EH (cell line): ENCODE results near the gene PTPRC.

Experiments
- DNase-seq: peaks from one replicate; pipeline ENCODE4 v3.0.0-alpha.2; 2015; ENCODE audit warnings: low read depth

The PTPRC gene

GRCh38 chr1:198701250-198701649, 62.4 kb downstream of the PTPRC start:
- DNase-seq, result no peak

GRCh38 chr1:198701766-198702539, 63.1 kb downstream of the PTPRC start:
- no peak for DNase-seq

- DNase-seq, result no peak
These were observed 70.1 kb downstream of the PTPRC start for GRCh38 chr1:198708761-198709525.

- no peak for DNase-seq
These were observed 73.0 kb downstream of the PTPRC start for GRCh38 chr1:198711837-198712236.

GRCh38 chr1:198713081-198713480, 74.2 kb downstream of the PTPRC start:
- peak; percentile 82 for DNase-seq

GRCh38 chr1:198714271-198714670, 75.4 kb downstream of the PTPRC start:
- DNase-seq, result no peak

GRCh38 chr1:198716051-198716450, 77.2 kb downstream of the PTPRC start:
- DNase-seq, result no peak

GRCh38 chr1:198717510-198717909, 78.7 kb downstream of the PTPRC start:
- no peak for DNase-seq

- no peak for DNase-seq
These were observed 84.3 kb downstream of the PTPRC start for GRCh38 chr1:198723127-198723526.

- DNase-seq, result peak; percentile 15
These were observed 86.2 kb downstream of the PTPRC start for GRCh38 chr1:198725090-198725489.

- DNase-seq, result peak; percentile 56
These were observed 87.6 kb downstream of the PTPRC start for GRCh38 chr1:198726455-198726854.

GRCh38 chr1:198729195-198729863, 90.5 kb downstream of the PTPRC start:
- DNase-seq, result no peak

GRCh38 chr1:198730952-198731351, 92.1 kb downstream of the PTPRC start:
- no peak for DNase-seq

- DNase-seq, result no peak
These were observed 95.6 kb downstream of the PTPRC start for GRCh38 chr1:198734323-198735008.

- DNase-seq, result peak; percentile 30
These were observed 102.9 kb downstream of the PTPRC start for GRCh38 chr1:198741744-198742143.

- no peak for DNase-seq
These were observed 108.3 kb downstream of the PTPRC start for GRCh38 chr1:198747127-198747526.

- peak; percentile 6 for DNase-seq
These were observed 110.4 kb downstream of the PTPRC start for GRCh38 chr1:198749279-198749678.

- no peak for DNase-seq
These were observed 111.2 kb downstream of the PTPRC start for GRCh38 chr1:198750081-198750480.

GRCh38 chr1:198751741-198752140, 112.9 kb downstream of the PTPRC start:
- no peak for DNase-seq

- DNase-seq, result peak; percentile 31
These were observed 115.8 kb downstream of the PTPRC start for GRCh38 chr1:198754670-198755069.

- no peak for DNase-seq
These were observed 116.9 kb downstream of the PTPRC start for GRCh38 chr1:198755715-198756114.

GRCh38 chr1:198756470-198756869, 117.6 kb downstream of the PTPRC start:
- DNase-seq, result peak; percentile 44
